Stimulated activated CD4-positive, alpha-beta T cell treated with anti-CD3 and anti-CD28 coated beads, Interleukin-4, amount 100 ng/mL, for 24 hours (primary cell): ENCODE data around the gene SRM.
"Not testable (repeated sequence)": the region's sequence is repeated elsewhere in the genome, so short reads cannot be mapped to it uniquely, and the experiment has no call there.

Experiments used
- DNase-seq: peaks from one replicate; pipeline ENCODE4 v3.0.0-alpha.2; 2020

Gene SRM

DNA sequence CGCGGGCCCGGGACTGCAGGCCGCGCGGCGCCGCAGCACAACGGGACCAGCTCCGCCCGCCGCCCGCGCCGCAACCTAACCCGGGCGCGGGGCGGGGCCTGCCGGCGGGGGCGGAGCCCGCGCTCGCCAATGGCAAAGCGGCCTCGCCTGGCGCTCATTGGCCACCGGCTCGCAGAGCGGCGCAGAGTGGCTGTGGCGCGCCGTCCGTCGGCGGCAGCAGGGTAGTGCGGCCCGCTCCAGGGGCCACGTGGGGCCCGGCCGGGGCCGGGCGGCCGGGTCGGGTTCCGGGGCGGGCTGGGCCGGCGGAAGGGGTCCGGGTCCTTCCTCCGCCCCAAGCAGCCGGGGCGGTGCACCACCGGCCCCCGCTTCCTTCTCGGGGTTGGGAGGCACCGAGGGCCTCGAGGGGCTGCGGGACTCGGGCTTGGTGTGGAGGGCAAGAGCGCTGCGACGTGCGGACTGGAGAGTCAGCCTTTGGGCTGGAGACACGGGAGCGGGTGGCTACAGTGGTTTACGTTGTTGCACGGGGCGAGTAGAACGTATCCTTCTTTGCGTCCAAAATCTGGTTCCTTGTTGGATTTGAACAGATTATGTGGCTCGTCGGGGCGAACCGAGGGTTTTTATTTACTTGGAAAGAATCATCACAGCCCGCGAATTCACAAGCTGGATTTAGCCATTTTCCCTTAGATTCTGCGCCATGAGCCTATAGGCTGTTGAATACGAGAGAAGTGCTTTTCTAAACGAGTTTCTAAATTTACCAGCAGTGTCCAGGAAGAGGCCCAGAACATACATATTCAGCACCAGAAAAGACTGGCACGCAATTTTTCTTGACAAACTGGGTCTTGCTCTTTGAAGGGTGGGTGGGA is at the start of gene SRM:
TSS of gene SRM (minus strand) at position 51 of the 863 bp plus-strand sequence. CDS start 75 bp downstream, outside the sequence.
- DNase-seq = peak; percentile 90

DNA sequence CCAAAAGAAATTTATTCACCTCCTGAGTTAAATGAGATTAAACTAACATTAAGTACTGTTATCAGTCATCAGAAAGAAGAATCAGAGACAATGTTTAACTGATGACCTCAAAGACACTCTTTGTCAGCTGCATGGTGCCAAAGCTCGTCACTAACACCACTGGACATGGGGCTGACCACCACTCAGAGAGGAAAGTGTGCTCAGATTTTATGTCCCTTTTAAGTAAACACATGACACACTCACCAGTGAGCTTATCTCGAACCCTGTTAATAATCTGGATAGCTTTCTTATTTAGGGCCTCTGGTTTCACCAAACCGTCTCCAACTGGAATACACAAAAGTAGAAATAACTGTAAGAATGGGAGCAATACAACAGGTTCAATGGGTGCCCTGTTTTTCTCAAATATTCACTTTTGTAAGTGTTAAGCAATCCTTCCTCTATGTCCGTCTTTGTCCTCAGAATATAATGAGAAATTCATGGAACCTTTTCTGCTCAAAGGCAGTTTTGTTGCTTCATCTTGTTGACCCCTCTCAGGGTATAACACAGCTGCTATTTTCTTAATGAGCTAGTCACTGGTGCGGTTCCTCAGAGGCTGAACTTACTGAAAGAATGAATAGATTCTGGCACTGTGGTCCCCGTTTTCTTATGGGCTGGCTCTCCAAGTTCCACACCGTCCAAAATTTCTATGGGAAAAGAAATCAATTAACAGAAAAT is 49.4 kb upstream of the SRM start:
- DNase-seq = no peak

DNA sequence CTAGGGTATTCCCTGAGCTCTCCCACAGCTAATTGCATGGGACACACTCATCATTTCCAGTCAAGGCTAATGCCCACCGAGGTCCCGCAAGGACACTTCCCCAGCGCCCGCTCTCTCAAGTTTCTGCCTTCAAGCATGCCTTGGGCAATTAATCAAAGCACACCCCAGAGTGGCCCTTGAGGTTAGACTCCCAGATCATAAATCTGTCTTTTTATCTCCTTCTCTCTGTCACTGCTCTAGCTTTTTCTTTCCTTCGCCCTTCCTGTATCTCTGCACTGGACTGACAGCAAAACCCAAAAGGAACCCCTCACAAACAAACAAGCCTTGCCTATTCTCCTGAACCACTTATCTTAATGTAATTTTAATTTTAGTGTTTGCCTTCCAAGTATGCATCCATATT is 47.8 kb upstream of the SRM start:
- no peak for DNase-seq

DNA sequence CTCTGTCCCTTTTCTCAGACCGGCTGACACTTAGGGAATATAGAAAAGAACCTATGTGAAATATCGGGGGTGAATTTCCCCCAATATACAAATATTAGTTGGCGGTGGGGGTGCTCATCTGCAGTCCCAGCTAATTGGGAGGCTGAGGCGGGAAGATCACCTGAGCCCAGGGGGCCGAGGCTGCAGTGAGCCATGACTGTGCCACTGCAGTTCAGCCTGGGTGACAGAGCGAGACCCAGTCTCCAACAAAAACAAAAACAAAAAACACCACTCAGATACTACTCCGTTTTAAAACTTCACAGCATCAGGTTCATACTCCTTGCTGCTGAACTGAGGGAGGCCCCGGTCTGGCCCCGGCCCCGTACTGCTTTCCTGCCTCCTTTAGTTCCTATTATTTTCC is 45.8 kb upstream of the SRM start:
- no peak for DNase-seq

DNA sequence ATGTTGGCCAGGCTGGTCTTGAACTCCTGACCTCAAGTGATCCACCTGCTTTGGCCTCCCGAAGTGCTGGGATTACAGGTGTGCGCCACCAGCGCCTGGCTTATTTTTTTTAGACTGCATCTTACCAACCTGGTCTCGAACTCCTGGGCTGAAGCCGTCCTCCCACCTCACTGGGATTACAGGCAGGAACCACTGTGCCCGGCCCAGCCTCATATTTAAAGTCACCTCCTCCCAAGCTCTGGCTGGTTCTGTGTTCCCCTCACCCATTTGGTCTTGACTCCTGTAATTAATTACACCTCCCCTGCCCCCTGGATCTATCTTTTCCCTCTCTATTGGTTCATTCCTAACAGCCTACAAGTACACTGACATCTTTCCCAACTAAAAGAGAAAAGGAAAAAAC is 41.5 kb upstream of the SRM start:
- DNase-seq = no peak

DNA sequence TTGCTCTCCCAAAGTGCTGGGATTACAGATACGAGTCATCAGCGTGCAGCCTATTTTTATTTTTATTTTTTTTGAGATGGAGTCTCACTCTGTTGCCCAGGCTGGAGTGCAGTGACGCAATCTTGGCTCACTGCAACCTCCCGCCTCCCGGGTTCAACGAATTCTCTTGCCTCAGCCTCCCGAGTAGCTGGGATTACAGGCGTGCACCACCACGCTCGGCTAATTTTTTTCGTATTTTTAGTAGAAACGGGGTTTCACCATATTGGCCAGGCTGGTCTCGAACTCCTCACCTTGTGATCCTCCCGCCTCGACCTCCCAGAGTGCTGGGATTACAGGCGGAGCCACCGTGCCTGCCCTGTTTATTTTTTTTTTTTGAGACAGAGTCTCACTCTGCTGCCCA is 41.0 kb upstream of the SRM start:
- DNase-seq = not testable (repeated sequence)

DNA sequence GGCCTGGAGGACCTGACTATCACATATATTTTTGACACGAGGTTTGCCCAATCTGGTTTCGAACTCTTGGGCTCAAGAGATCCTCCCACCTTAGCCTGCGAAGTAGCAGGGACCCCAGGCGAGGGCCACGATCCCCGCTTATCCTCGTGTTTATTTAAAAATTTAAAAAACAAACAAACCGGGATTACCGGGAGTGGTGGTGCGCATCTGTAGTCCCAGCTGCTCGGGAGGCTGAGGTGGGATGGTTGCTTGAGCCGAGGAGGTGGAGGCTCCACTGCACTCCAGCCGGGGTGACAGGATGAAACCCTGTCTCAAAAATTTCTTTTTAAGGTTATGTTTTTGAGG is 40.3 kb upstream of the SRM start:
- no peak for DNase-seq

DNA sequence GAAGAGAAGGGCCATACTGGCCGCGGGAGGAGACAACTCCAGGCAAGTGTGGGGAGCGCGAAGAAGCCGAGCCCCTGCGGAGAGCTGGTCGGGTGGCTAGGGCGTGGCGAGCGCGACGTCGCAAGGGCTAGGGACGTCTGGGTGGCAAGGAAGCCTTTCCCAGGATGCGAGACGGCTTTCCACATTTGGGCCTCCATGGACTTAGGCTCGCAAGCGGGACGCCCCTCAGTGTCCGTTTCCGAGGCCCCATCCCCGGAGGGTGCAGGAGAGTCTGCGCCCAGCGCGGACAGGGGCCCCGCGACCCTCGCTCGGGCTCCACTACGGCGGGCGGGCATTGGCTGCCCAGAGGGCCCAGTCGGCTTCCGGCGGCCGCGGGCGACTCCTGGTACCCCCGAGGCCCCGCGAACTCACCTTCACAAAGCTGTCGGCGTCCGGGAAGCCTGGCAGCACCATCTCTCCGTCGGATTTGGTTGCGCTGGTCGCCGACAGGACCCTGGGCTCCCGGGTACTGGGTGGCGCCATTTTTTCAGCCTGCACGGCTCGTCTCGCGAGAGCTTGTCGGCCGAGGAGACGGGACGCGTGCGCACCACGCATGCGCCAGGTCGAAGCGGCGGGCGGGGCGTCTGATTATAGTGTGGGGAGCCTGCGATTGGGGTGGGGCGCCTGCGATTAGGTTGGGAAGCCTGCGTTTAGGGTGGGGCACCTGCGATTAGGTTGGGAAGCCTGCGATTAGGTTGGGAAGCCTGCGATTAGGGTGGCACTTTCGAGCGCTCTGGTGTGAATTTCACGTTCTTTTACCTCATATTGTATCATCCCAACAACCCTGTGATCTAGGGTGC is 39.7 kb upstream of the SRM start, which contains the start of gene EXOSC10:
TSS of gene EXOSC10 (minus strand) at position 560 of the 839 bp plus-strand sequence. CDS start at position 522, 38 bp downstream.
- DNase-seq = peak; percentile 95

DNA sequence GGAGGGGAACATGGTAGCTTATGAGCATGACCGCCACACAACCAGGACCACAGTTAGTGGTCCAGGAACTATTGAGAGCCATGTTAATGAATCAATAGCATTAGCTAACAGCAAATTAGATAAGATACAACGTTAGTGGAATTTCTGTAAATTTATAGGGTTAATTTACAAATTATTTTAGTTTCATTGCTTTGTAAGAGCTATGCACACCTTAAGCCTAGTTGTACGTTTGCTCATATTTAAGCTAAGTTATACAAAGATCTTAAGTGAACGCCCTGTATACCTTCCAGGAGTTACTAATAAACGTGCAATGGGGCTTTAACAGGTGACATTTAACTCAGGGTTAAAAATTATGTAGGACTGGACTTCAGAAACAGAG is 39.1 kb upstream of the SRM start:
- DNase-seq = no peak

DNA sequence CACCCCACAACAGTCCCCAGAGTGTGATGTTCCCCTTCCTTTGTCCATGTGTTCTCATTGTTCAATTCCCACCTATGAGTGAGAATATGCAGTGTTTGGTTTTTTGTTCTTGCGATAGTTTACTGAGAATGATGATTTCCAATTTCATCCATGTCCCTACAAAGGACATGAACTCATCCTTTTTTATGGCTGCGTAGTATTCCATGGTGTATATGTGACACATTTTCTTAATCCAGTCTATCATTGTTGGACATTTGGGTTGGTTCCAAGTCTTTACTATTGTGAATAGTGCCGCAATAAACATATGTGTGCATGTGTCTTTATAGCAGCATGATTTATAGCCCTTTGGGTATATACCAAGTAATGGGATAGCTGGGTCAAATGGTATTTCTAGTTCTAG is 24.0 kb upstream of the SRM start:
- not testable (repeated sequence) for DNase-seq

DNA sequence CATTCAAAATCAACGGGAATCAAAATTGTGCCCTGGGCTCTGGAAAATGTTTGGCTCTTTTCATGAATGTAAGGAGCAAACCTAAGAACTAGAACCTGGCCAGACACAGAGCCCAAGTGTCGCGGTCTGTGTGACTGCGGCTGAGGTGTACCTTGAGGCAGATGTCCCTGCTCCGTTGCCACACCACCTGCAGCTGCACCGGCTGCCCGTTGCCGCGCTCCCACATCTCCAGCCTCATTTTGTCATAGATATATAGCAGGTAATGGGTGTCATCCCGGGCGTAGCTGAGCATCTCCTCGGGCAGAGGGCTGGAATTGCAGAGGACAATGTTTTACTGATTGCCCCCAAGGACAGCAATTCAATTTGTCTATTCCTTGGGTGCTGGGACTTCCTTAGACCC is 21.1 kb upstream of the SRM start:
- no peak for DNase-seq

DNA sequence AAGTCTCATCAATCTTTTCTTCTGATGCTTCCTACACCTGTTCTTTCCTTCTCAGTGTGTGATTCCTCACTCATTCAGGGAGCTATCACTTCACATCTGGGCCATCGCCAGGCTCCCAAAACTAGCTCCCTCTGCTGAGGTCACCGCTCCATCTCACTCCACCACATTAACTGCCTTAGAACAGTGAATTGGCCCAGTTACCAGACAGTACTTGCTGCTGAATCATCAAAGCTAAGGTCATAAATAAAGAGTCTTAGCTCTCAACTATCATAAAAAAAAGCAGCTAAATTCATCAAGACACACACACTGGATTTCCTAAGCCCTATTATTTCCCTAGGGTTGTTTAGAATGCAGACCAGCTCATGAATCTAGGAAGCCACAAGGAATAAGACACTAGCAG is 18.8 kb upstream of the SRM start:
- DNase-seq = no peak

DNA sequence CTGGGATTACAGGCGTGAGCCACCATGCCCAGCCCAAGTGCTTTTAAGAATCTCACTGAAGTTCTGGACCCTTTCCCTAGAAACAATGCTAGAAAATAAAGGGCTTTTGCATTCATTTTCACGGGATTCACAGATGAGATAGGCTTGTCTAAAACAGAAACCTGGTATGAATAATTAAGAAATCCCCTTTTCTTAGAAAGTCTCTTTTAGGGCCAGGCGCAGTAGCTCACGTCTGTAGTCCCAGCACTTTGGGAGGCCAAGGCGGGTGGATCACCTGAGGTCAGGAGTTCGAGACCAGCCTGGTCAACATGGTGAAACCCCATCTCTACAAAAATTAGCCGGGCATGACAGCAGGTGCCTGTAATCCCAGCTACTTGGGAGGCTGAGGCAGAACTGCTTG is 13.6 kb upstream of the SRM start:
- DNase-seq = not testable (repeated sequence)

DNA sequence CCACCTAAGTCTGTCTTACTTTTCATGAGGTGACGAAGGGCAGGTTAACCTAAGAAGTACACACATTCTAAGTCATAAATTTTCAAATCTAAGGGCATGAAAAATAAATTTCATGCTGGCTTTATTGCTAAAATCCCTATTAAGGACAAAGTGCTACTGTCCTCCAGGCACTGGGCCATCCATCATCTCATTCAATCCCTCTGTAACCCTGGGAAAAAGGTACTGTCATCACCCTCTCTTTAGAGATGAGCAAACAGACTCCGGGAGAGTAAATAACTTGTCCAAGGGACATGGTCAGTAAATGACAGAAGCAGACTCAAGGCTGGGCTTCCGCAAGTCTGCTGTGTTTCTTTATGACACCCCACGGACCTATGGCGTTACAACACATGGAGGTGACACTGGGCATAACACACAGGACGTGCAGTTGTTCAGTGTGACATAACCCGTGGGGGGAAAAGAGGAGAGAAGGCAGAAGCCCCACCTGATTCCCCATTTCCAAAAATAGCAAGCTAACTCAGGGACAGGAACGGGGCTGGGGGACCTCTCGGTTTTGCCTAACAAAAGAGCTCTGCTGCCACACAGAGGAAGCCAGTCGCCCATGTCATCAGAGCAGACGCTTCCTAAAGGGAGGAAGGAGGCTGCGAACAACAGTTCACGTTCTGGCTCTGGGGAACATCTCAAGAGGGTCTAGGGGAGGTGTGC is 12.5 kb upstream of the SRM start:
- DNase-seq = no peak

DNA sequence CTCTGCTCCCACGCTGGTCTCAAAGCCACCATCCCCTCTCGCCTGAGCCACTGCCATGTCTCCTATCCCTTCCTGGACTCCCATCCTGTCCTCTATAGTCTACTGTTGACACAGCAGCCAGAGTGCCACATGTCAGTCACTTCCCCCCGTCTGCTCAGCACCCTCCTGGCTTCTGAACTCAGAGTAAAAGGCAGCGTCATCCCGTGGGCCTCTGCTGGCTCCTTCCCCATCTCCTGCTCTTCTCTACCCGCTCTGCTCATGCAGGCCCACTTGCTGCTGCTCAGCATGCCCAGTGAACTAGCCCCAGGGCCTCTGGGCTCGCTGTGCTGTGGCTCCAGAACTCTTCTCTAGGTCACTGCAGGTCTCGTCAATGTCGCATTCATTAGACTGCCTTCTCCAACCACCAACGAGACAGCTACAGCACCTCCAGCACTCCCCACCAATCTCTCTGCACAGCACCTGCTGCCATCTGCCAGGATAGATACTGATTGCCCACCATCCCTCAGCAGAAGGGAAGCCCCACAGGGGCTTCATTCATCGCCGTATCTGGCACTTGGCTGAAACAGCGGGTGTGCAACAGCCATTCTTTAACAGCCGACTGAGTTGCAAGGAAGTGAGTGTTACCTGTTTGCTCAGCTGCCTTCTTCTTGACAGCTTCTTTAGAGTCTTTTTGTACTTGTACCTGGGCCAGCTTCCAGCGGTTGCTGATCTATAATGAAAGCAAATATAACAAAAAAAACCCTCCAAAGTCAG is 11.8 kb upstream of the SRM start:
- DNase-seq = no peak

DNA sequence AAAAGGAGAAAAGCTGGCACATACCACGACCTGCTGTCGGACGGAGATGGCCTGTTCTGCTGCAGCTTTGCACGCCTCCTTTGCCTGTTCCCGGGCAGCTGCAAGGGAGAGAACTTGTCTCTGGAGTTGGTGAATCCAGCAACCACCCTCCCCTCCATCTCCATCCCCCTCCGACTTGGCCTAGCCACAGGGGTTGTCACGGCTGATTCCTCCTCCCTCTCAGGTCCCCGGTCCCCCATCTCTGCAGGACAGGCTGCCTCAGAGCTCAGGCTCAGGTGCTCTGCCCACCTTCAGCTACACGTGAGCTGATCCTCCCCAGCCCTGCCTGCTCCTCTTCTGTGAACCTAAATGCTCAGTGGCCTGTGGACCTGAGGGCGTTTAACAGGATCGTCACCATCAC is 11.1 kb upstream of the SRM start:
- DNase-seq = no peak

DNA sequence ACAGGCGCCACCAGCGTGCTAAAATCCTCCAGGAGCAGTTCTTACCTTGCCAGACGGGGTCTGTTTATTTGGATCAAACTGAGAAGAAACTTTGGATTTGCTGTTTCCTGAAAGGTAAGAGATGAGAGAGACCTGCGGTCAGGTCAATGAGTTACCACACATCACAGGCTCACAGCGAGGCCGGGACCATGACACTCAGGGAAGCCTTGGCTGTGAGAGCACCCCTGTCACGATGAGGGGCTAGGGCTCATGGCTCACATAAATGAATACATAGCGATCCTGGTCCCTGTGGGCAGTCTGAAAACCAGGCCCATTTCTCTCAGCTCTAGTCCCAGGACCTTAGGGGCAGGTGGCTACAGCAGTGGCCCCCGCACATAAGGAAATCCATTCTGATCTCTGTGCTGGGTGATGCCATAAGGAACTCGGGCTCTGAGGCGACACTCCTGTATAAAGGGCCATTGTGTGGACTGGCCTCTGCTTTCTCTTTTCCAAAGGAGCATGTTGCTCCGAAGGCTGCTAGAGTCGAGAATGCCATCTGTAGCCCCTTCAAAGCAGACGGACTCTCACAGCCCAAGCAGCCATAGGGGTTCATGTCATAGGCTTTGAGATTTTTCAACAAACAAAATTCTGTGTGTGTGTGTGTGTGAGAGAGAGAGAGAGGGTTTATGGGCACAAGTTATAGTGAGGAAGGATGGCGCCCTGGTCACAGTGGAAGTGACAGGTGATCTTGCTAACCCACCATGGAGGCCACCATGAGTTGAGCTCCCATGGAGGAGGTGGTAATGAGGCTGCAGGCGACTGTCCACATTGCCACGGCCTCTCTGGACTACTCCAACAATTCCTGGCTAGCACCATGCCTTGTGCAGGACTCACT is 9.0 kb upstream of the SRM start:
- no peak for DNase-seq

DNA sequence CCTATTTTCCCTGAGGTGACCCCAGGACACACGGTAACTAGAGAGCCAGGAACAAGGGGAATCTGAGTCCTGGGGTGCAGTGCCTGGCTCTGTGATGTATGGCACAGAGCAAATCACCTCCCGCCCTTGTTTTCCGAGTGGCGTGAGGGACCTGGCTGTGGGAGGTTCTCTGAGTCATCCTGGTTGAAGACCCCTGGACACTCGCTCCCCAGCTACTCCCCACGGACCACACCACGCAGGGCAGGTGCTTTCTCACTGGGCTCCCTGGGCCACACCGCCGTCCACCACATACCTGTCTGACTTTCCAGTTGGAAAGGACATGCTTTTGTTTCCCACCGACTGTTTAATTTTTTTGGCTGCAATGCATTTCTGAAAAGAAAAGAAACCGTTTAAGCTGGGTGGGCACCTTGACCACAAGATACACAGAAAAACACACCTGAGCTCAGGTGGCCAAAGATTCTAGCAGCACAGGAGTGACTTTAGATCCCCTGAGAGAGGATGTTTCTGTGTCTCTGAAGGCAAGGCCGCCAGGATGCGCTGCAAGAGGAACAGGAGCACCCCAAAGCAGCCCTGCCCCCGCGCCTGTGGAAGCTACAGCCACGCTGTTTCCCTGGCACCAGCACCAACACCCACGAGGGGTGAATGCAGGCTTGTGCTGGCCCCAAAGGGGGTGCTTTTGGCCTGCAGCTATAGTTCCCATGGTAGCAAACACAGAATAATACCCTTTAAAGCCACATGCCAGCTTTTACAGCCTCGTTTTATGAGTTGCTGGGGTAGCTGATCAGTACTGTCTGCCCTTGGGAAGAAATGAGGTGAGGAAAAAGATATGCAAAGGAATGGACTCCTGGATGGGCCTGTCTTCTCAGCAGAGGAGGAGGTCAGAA is 8.1 kb upstream of the SRM start:
- no peak for DNase-seq

DNA sequence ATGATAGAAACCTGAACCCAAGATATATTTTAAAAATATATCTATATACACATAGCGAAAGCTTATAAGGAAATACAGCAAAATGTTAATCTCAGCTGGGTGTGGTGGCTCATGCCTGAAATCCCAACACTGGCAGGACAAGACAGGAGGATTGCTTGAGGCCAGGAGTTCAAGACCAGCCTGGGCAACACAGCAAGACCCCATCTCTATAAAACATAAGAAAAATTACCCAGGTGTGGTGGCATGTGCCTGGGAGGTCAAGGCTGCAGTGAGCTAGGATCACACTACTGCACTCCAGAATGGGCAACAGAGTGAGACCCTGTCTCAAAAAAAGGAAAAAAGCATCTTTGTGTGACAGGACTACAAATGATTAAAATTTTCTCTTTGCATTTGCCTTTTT is 6.0 kb upstream of the SRM start:
- DNase-seq = no peak

DNA sequence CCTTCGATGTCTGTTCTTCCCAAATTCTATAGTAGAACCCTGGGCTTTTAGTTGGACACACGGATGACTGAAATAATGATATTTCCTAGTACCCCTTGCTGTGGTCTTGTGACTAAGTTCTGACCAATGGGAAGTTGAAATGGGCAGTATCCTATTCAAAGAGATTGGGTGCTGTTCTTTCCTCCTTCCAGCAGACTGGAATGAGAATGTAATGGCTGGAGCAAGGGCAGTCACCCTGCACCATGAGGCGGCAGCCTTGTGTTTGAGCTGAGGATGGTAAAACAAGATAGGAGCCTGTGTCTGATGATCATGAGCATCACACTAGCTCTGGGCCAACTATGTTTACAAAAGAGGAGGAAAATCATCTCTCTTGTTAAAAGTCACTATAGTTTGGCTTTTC is 5.1 kb upstream of the SRM start:
- DNase-seq = no peak
